ENCODE data around the gene RAB6B. TPM values are rescaled to one million over a fixed set of nuclear protein-coding genes. Genes with fewer than 3 reads are reported as not detected.

RAB6B gene
- total RNA-seq, 2 experiments from 2014 or later: 1.7 to 2.0 TPM

DNA sequence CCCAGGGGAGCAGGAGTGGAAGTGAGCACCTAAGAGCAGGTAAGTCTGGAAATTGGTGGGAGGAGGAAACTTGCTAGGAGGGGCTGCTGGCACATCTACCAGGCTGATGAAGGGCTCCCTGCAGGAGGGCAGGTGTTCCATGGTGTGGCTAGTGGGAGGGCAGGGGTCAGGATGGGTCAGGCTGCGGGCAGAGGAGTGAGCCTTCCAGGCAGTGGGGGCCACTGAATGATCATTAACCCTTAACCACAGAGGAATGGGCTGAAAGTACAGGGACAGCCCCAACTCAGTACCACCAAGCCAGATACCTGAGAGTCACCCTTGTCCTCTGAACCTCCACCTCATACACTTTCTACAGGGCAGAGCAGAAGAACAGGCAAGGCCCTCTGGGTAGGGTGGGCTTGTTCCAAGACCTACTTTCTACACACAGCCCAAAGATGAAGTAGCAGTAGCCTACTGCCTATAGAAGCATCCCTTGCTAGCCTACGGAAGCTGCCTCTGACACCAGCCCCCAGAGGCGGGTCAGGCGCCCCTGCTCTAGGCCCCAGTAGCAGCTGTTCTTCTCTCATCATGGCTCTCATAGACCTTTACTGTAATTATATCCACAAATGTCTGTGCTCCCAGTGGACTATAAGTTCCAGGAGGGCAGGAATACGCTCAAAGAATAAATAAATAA, 4.6 kb downstream of the RAB6B start:
- ChIA-PET POLR2A (no interaction called here), CTCF (no interaction called here)
- Mint-ChIP-seq H3K27ac (no peak overlapping the region), H3K4me1 (ENCODE audit: low read depth) (peaks cover 2% of the 10 kb centered on the region), H3K27me3 (peaks cover 24% of the 10 kb centered on the region), H3K9me3 (no peaks in the 10 kb centered on the region), H3K4me3 (no peak overlapping the region), H3K36me3 (ENCODE audit: low read depth) (no peaks in the 10 kb centered on the region)
- no peak for DNase-seq
- intact Hi-C loops (cut with micrococcal nuclease): no loop called here
- TF ChIP-seq, protein P1, sequence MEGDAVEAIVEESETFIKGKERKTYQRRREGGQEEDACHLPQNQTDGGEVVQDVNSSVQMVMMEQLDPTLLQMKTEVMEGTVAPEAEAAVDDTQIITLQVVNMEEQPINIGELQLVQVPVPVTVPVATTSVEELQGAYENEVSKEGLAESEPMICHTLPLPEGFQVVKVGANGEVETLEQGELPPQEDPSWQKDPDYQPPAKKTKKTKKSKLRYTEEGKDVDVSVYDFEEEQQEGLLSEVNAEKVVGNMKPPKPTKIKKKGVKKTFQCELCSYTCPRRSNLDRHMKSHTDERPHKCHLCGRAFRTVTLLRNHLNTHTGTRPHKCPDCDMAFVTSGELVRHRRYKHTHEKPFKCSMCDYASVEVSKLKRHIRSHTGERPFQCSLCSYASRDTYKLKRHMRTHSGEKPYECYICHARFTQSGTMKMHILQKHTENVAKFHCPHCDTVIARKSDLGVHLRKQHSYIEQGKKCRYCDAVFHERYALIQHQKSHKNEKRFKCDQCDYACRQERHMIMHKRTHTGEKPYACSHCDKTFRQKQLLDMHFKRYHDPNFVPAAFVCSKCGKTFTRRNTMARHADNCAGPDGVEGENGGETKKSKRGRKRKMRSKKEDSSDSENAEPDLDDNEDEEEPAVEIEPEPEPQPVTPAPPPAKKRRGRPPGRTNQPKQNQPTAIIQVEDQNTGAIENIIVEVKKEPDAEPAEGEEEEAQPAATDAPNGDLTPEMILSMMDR (IDR thresholded peaks at IDR 0.05): no peak
- no peak for ATAC-seq

DNA sequence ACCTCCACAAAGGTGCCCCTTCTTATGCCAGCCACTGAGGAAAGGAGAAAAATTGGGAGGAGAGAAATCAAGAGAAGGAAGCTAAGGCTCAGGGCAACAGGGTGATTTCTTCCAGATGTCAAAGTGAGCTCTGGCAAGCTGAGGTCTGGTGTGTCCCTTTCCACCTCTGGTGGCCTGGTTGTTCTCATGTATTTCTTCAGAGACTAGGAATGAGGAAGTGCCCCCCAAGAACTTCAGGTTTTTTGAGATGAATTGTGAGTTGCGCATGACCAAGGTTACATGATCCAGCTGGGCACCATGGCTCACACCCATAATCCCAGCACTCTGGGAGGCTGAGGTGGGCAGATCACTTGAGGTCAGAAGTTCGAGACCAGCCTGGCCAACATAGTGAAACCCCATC, 5.6 kb downstream of the RAB6B start:
- ATAC-seq (no peak), DNase-seq (no peak)
- Mint-ChIP-seq H3K27ac (no peak overlapping the region), H3K4me1 (ENCODE audit: low read depth) (no peaks in the 10 kb centered on the region), H3K9me3 (no peaks in the 10 kb centered on the region), H3K36me3 (ENCODE audit: low read depth) (no peaks in the 10 kb centered on the region), H3K4me3 (no peak overlapping the region), H3K27me3 (peaks cover 20% of the 10 kb centered on the region)
- ChIA-PET POLR2A (no interaction called here), CTCF (no interaction called here)
- TF ChIP-seq, protein P1 (IDR thresholded peaks at IDR 0.05): no peak
- intact Hi-C loops (cut with micrococcal nuclease): no loop called here

DNA sequence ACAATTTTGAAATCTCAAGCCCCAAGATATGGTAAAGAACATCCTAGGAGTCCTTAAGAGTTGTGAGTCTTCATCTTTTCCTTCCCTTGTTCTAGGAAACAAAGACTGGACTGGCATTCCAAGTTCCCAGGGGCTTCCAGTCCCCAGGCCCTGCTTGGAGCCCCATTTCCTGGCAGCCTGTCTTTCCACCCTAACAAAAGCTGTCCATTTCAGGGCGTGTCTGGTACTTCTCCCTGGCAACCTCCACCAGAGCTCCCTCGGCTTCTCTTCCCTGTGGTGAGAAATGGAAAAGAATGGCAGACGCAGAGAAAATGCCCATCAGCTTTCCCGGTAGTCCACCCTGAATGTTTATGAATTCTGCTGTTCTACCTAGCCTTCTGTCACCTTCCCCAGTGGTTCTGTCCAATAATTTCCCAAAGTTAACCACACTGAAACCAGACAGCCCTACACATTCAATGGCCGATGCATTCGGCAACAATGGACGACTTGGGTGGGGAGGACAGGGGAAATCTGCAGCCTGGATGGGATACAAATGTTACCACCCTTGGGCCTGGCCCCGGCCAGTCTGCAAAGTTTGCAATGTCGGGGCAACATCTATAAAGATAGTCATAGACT, 6.8 kb downstream of the RAB6B start:
- ATAC-seq (no peak), DNase-seq (no peak)
- Mint-ChIP-seq H3K4me1 (ENCODE audit: low read depth) (no peaks in the 10 kb centered on the region), H3K27ac (no peak overlapping the region), H3K4me3 (no peak overlapping the region), H3K36me3 (ENCODE audit: low read depth) (no peaks in the 10 kb centered on the region), H3K27me3 (peaks cover 12% of the 10 kb centered on the region), H3K9me3 (no peaks in the 10 kb centered on the region)
- CTCF ChIA-PET: no interaction called here
- TF ChIP-seq, protein P1 (IDR thresholded peaks at IDR 0.05): no peak
- POLR2A ChIA-PET: no interaction called here
- intact Hi-C loops (cut with micrococcal nuclease): no loop called here

DNA sequence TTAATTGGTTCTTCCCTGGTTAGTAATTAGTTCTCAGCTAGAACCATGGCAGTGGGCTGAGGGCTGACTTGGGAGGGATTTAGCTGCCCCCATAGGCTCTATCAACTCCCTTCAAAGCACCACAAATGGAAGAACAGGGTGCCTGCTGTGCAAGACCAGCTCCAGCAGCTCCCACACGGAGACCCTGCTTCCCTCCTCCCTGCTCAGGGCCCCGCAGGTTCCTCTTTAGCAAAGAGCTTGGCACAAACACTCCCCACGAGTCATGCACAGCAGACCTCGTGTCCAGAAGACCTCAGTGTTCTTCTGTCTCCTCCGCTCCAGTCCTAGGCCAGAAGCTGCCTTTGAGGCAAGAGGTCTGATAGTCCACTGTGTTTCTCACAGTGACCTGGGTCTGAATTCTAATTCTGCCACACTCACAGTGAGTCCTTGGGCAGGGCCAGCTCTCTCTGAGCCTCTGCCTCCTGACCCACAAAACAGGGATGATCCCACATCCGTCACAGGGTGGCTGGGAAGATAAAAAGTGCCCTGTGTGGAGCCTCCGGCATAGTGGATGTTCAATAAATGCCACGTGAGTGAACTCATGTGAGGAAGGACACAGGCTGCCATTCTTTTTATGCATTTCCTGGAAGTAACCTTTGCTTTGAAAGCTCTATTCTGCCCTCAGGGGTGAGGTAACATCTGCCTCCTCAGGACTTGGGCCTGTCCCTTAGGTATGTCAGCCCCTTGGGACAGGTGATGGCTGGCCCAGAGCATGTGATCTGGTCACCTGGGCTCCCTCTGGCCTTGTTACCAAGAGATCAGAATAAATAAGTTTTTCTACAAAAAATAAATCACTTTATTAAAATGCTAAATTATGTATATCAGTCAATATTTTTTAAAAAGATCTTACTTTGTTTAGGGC, 7.6 kb downstream of the RAB6B start:
- peaks cover 9% of the 10 kb centered on the region for H3K27me3 Mint-ChIP-seq
- no peaks in the 10 kb centered on the region for H3K36me3 Mint-ChIP-seq (ENCODE audit: low read depth)
- DNase-seq: no peak
- H3K9me3 Mint-ChIP-seq: no peaks in the 10 kb centered on the region
- ChIA-PET CTCF (no interaction called here), POLR2A (interaction anchor here (0.7 kb wide), 1 partner anchor 445 kb away, joined by 3 read pairs; no protein-coding TSS in a partner anchor)
- no peak overlapping the region for H3K27ac Mint-ChIP-seq
- H3K4me1 Mint-ChIP-seq (ENCODE audit: low read depth): no peaks in the 10 kb centered on the region
- TF ChIP-seq, protein P1 (IDR thresholded peaks at IDR 0.05): no peak
- intact Hi-C loops (cut with micrococcal nuclease): no loop called here
- no peak overlapping the region for H3K4me3 Mint-ChIP-seq
- ATAC-seq: no peak

Measured in activated CD8-positive, alpha-beta T cell treated with anti-CD3 and anti-CD28 coated beads for 36 hours (primary cell).